ENCODE results near the gene TRRAP.

GRCh38 chr7:98869027-98869596 is 9.2 kb upstream of the TRRAP start:
- TF ChIP-seq CTCF (IDR thresholded peaks at IDR 0.05; ENCODE audit: poor library complexity, severe bottlenecking) (no peak), EZH2 (IDR thresholded peaks at IDR 0.05; ENCODE audit: borderline replicate concordance, insufficient read depth, low read length, poor library complexity, severe bottlenecking) (no peak)

Data from neural cell (in vitro differentiated cells).